H1 (cell line): ENCODE measurements around the gene CAMKMT. TPM values are rescaled to one million over a fixed set of nuclear protein-coding genes. Genes with fewer than 3 reads are reported as not detected.

Experiments
- JUND ChIP-seq: IDR thresholded peaks from 2 replicates; pipeline ENCODE4 v1.6.1; 2011; ENCODE audit warnings: mild to moderate bottlenecking, improper control_type of control experiment, low read length
- POLR2A ChIP-seq, 2 experiments: IDR thresholded peaks; 1 replicate in 1 of 2; 2 replicates in 1 of 2; pipeline ENCODE4 v1.6.1; 2011; ENCODE audit warnings: low read depth in 2 of 2, low read length in 2 of 2, mild to moderate bottlenecking in 2 of 2; ENCODE audit errors: control extremely low read depth in 1 of 2
- RAD21 ChIP-seq, 2 experiments: IDR thresholded peaks in 1 of 2; conservative IDR thresholded peaks in 1 of 2; 2 replicates each; pipeline ENCODE4 v1.6.1; 2011; ENCODE audit warnings: low read depth in 2 of 2, low read length in 2 of 2, improper control_type of control experiment in 1 of 2, inconsistent platforms in 1 of 2, mild to moderate bottlenecking in 1 of 2, moderate library complexity in 1 of 2
- polyA plus RNA-seq, 7 experiments: library from polyadenylated mRNA; depleted of rRNA in 3 of 7; stranded (reverse) in 5 of 7; unstranded in 2 of 7; fragments of >200 nt in 5 of 7; fragments of 200-250 nt in 2 of 7; gene quantifications; 1 replicate in 5 of 7; 2 replicates in 1 of 7; 4 replicates in 1 of 7; pipeline versions ENCODE4 v1.2.1 to v1.2.3, GENCODE V29; 2011 to 2013; ENCODE audit warnings: missing spikeins in 2 of 7, mixed read lengths in 2 of 7
- total RNA-seq: library from RNA; stranded (reverse); fragmentation: NEBNext Ultra II Directional; extraction: Animal tissue kit (Norgen Biotek cat#: 25700); gene quantifications from 2 replicates; pipeline ENCODE4 v1.2.1, GENCODE V29; 2021
- TF ChIP-seq, protein P1 (sequence below): IDR thresholded peaks from 2 replicates; pipeline ENCODE4 v1.6.1; 2012; ENCODE audit warnings: low read length, inconsistent platforms

Gene CAMKMT
- total and polyA plus RNA-seq, 2 of the 8 experiments (the other 6 are each of a cell fraction or from before 2014, with no cell fraction given), result 14.7 to 22.4 TPM

DNA sequence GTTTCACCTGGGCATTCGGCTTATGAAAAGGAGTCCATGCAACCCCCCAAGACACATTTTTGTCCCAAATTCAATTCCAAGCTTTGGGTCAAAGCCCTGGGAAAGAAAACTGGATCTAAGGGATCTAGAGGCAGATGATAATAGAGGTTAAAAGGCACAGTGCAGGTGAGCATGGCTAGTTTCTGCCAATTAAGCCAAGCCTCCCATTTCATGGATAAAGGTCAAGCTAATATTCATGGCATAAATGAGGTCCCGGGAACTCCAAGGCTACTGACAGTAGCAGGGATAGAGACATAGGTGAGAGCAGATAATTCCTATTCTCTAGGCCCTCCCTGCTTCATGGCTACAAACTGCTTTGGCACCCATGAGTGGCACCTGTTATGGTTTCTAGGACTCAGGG is 83.1 kb downstream of the CAMKMT start (continued):
- TF ChIP-seq RAD21 (IDR thresholded peaks at IDR 0.05 in 1 of 2, conservative IDR thresholded peaks at IDR 0.05 in 1 of 2; ENCODE audit: low read depth in 2 of 2, low read length in 2 of 2) (no peak), POLR2A (IDR thresholded peaks at IDR 0.05; ENCODE audit: control extremely low read depth in 1 of 2, low read depth in 2 of 2, low read length in 2 of 2) (no peak), JUND (no peak)
- TF ChIP-seq, protein P1, sequence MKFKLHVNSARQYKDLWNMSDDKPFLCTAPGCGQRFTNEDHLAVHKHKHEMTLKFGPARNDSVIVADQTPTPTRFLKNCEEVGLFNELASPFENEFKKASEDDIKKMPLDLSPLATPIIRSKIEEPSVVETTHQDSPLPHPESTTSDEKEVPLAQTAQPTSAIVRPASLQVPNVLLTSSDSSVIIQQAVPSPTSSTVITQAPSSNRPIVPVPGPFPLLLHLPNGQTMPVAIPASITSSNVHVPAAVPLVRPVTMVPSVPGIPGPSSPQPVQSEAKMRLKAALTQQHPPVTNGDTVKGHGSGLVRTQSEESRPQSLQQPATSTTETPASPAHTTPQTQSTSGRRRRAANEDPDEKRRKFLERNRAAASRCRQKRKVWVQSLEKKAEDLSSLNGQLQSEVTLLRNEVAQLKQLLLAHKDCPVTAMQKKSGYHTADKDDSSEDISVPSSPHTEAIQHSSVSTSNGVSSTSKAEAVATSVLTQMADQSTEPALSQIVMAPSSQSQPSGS, result no peak
